GM21381 (cell line): Measurements from ENCODE around the gene ACADM.
"Not testable (repeated sequence)": the region's sequence is repeated elsewhere in the genome, so short reads cannot be mapped to it uniquely, and the experiment has no call there.

Experiments
- ATAC-seq: cut with Tn5 transposase; IDR thresholded peaks from one replicate; pipeline ENCODE4 v1.9.1; 2021; ENCODE audit warnings: mild to moderate bottlenecking, moderate library complexity; ENCODE audit not compliant: unreplicated experiment

Gene ACADM

GRCh38 chr1:75724472-75725022 lies at the start of gene ACADM:
ACADM (plus strand) TSS chr1:75724709; CDS start chr1:75724788, 79 bp downstream.
- ATAC-seq: peak; percentile 89

DNA sequence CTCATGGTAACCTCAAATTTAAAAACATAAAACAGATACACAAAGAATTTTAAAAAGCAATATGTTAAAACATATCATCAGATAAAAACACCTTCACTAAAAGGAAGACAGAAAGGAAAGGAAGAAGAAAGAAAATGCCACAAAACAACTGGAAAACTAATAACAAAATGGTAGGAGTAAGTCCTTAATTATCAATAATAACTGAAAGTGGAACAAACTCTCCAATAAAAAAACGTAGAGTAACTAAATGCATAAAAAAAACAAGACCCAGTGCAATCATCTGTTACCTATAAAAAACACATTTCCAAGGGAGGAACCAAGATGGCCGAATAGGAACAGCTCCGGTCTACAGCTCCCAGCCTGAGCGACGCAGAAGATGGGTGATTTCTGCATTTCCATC lies 47.1 kb upstream of the ACADM start:
- no peak for ATAC-seq

GRCh38 chr1:75677964-75678363 lies 46.5 kb upstream of the ACADM start:
- not testable (repeated sequence) for ATAC-seq

GRCh38 chr1:75690547-75690946 lies 34.0 kb upstream of the ACADM start:
- no peak for ATAC-seq

DNA sequence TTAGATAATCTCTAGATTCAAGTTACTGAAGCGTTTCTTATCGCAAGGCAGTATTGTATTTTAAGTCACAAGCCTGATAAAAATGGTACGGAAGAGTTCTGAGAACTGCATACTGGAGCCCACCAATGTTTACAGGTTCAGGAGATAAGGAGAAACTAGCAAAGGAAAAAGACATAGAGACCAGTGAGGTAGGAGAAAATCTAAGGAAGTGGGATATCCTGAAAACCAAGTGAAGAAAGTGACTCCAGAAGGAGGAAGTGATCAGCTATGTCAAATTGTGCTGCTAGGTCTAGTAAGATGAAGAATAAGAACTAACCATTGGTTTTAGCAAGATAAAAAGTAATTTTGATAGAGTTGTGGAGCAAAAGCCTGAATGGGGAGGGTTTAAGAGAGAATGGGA lies 31.0 kb upstream of the ACADM start:
- ATAC-seq: no peak

- no peak for ATAC-seq
These were observed 28.5 kb upstream of the ACADM start for GRCh38 chr1:75696000-75696399.

GRCh38 chr1:75707191-75707590 lies 17.3 kb upstream of the ACADM start:
- no peak for ATAC-seq

GRCh38 chr1:75708910-75709309 lies 15.6 kb upstream of the ACADM start:
- no peak for ATAC-seq

DNA sequence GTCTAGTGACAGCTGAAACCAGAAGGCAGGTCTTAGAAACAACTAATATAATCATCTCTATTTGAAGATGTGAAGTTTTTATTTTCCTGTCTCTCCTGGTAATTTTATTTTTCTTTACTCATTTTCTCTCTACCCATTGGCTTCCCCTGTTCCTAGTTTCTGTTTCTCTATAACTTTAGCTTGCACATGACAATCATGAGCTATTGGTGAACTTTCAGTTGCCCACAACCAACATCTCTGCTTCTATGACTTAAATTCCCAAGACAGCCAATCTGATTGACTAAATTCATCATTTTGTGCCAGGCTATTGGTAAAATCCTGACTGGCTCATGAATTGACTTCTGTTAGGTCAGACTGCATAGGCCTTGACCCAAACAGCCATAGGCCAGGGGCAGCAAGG lies 13.7 kb upstream of the ACADM start:
- no peak for ATAC-seq

- ATAC-seq: no peak
These were observed 12.7 kb upstream of the ACADM start for GRCh38 chr1:75711846-75712245.

DNA sequence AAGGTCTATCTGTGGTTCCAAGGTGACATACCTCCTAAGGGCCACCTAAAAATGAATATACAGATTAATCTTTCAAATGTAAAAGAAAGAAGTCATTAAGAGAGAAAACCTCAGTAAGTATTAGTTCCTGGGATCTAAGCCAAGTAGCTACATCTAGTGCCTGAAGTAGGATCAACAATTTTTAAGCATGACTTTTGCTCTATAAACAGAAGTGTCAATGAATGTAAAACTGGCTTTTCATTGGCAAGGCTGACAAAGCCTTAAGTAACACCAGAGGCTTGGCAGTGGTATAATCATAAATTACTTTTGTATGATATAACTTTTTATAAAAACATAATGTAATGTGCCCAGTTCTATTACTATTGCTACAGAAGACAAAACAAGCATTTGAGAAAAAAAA lies 12.2 kb upstream of the ACADM start:
- no peak for ATAC-seq

- no peak for ATAC-seq
These were observed 4.7 kb upstream of the ACADM start for GRCh38 chr1:75719810-75720209.

DNA sequence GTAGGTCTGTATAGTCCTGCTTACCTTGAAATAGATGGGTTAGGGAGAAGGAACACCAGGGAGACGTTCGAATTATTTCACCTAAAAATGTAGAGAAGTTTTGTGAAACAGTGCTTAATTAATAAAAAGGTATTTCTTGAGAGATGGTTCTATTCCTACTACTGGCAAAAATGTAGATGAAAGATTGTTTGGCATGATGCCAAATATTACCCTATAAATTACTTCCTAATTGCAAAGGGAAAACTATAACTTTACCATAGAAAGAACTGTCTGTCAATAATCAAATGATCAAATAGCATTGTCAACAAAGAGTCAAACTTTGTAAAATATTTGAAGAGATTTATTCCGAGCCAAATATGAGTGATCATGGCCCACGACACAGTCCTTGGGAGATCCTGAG lies 4.2 kb upstream of the ACADM start:
- ATAC-seq: no peak

DNA sequence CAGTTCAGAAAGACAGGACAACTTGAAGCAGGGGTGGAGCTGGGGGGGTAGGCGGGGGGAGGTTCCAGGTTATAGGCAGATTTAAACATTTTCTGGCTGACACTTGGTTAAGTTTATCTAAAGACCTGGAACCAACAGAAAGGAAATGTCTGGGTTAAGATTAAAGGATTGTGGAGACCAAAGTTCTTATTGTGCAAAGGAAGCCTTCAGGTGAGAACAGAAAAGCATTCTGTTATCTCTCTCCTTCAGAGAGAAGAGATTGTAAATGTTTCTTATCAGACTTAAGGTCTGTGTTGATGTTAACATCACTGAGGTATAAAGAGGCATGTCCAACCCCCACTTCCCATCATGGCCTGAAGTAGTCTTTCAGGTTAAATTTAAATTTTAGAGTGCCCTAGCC lies 3.7 kb upstream of the ACADM start:
- no peak for ATAC-seq

DNA sequence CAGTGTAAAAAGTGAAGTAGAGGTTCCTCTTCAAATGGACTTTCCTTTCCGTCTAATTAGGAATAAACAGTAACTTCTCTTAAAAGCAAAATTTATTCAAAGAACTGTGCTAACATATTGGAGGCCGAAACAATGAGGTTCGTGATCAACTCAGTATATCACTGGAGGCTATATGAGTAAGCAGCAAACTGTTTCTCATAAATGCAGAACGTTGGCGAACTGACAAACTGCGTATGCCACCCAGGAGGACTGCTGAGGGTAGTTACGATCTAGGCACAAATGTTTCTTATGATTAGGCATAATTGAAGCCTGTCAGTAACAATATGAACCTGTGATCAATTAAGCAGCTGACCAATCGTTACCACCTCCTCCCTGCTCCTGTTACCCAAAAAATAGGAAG lies 2.3 kb upstream of the ACADM start:
- ATAC-seq: not testable (repeated sequence)

- ATAC-seq: no peak
These were observed 1.5 kb upstream of the ACADM start for GRCh38 chr1:75722966-75723365.

DNA sequence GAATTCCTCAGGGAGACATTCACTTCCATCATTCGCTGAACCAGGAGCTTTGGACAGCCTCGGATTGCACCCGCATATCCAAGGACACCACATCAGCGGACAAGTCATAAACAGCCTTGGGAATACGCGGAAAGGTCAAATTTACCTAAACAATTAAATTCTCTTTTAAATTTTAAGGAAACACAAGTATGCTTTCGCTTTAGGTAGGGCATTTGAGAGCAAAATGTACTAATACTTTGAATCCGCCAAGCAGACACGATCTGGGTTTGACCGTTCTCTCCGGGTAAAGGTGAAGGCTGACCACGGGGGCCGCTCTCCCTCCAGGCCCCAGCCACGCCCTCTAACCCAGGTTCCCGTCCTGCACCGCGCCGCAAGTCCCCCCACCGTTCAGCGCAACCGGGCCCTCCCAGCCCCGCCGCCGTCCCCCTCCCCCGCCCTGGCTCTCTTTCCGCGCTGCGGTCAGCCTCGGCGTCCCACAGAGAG lies 479 bp upstream of the ACADM start:
- peak; percentile 69 for ATAC-seq

DNA sequence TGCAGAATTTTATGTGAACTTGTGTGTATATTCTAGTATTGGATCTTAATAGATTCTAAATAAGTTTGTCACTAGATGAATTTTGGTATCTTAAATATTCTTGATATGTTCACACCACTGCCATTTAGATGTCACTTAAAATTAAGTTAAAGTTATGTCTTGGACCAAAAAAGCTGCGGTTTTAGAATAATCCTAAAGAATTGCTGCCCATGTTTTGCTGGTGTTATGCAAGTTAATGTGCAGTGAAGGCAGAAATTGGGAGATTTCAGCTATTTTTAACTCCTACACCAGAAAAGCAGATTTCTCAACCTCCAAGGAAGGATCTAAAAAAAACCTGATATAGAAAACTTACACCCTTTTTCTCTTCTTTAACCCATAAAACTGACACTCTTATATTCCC lies 757 bp downstream of the ACADM start:
- no peak for ATAC-seq

DNA sequence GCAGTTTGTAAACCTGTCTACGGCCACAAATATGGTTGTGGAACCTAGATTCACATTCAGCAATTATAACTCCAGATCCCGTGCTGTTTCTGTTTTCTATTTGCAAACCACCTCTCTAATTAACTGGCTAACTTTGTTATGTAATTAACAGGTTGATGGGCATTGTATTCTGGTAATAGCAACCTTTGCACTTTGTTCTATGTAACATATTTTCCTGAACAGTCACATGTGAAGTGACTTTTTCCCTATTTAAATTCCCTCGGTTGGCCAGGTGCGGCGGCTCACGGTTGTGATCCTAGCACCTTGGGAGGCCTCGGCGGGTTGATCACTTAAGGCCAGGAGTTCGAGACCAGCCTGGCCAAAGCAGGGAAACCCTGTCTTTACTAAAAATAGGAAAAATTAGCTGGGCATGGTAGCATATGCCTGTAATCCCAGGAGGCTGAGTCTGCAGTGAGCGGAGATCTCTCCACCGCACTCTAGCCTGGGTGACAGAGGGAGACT lies 1.4 kb downstream of the ACADM start:
- ATAC-seq: no peak

GRCh38 chr1:75727571-75727970 lies 3.1 kb downstream of the ACADM start:
- ATAC-seq: peak; percentile 13

GRCh38 chr1:75730432-75730831 lies 5.9 kb downstream of the ACADM start:
- ATAC-seq: no peak

GRCh38 chr1:75731881-75732280 lies 7.4 kb downstream of the ACADM start:
- no peak for ATAC-seq

DNA sequence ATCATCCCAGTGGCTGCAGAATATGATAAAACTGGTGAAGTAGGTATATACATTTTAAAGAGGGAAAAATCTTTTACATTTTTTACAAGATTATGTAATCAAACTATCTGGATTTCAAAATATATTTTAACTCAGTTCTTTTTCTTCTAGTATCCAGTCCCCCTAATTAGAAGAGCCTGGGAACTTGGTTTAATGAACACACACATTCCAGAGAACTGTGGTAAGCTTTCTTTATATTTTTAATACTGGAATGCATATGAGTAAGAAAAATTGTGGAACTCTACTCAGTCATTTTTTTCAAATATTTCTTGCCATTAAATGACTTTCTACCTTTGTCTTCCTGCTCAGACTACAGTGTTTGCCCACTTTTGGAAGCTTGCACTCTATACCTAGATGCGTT lies 8.2 kb downstream of the ACADM start:
- ATAC-seq: no peak
